Upper lobe of right lung (tissue), 1 donor: ENCODE results near the gene XPC. TPM values are rescaled to one million over a fixed set of nuclear protein-coding genes. Genes with fewer than 3 reads are reported as not detected.
"Not testable (repeated sequence)": the region's sequence is repeated elsewhere in the genome, so short reads cannot be mapped to it uniquely, and the experiment has no call there.

Source experiments
- ATAC-seq: fragments of 200-7000 bp; cut with Tn5 transposase; one replicate; pipeline ENCODE4 v1.9.1; 2020; ENCODE audit warnings: mild to moderate bottlenecking, moderate library complexity
- DNase-seq: peaks from one replicate; pipeline ENCODE4 v3.0.0-alpha.2; 2020
- H3K27ac ChIP-seq: fragments of 200-600 bp; one replicate; pipeline ENCODE4 v1.8.0; 2022
- H3K27me3 ChIP-seq: fragments of 200-600 bp; one replicate; pipeline ENCODE4 v1.8.0; 2022; ENCODE audit warnings: mild to moderate bottlenecking
- H3K36me3 ChIP-seq: fragments of 200-600 bp; one replicate; pipeline ENCODE4 v1.8.0; 2022
- H3K4me1 ChIP-seq: fragments of 200-600 bp; one replicate; pipeline ENCODE4 v1.8.0; 2022
- H3K4me3 ChIP-seq: fragments of 200-600 bp; one replicate; pipeline ENCODE4 v1.8.0; 2022; ENCODE audit warnings: mild to moderate bottlenecking
- H3K9me3 ChIP-seq: fragments of 200-600 bp; one replicate; pipeline ENCODE4 v1.8.0; 2022
- CTCF ChIP-seq: fragments of 200-600 bp; IDR thresholded peaks from one replicate; pipeline ENCODE4 v1.8.0; 2022; ENCODE audit warnings: antibody characterized with exemption
- intact Hi-C: fragments of 100-400 bp; cut with DNase I; formaldehyde crosslinking; loops from one replicate; pipeline ENCODE4 v1.11.0; 2022
- total RNA-seq: library from RNA; stranded (reverse); fragmentation: NEBNext Ultra II Directional; extraction: Animal tissue kit (Norgen Biotek cat#: 25700); gene quantifications from one replicate; pipeline ENCODE4 v1.2.1, GENCODE V29; 2021
- donor health status: DM: no; HTN: yes; CAD: no; lungs with severe emphysema.

The XPC gene
- total RNA-seq, 1 donor from 2014 or later: 36.1 TPM

- no peak for TF ChIP-seq CTCF
- no peak for DNase-seq
- Histone ChIP-seq H3K9me3 (no peaks in the 10 kb centered on the region), H3K4me3 (no peak overlapping the region), H3K36me3 (peaks cover 48% of the 10 kb centered on the region), H3K27ac (no peak overlapping the region), H3K4me1 (no peaks in the 10 kb centered on the region), H3K27me3 (no peaks in the 10 kb centered on the region)
- ATAC-seq: no peak
- intact Hi-C loops: no loop called here
These were observed 67.7 kb downstream of the XPC start for GRCh38 chr3:14110699-14111098.

- H3K27me3 ChIP-seq, H3K4me1 ChIP-seq, H3K27ac ChIP-seq, DNase-seq, ATAC-seq, intact Hi-C loops, H3K4me3 ChIP-seq, H3K9me3 ChIP-seq: not testable (repeated sequence)
- H3K36me3 ChIP-seq: peaks cover 39% of the 10 kb centered on the region
These were observed 68.6 kb downstream of the XPC start for GRCh38 chr3:14109821-14110220.

- Histone ChIP-seq H3K27me3 (no peaks in the 10 kb centered on the region), H3K36me3 (no peaks in the 10 kb centered on the region), H3K4me1 (no peaks in the 10 kb centered on the region), H3K4me3 (no peak overlapping the region), H3K27ac (no peak overlapping the region), H3K9me3 (no peaks in the 10 kb centered on the region)
- ATAC-seq: no peak
- DNase-seq: no peak
- TF ChIP-seq CTCF: no peak
- intact Hi-C loops: no loop called here
These were observed 80.6 kb downstream of the XPC start for GRCh38 chr3:14097616-14098391.

- TF ChIP-seq CTCF: no peak
- ATAC-seq (no peak), DNase-seq (no peak)
- H3K4me1 ChIP-seq: no peaks in the 10 kb centered on the region
- no peaks in the 10 kb centered on the region for H3K9me3 ChIP-seq
- intact Hi-C loops: no loop called here
- no peak overlapping the region for H3K27ac ChIP-seq
- no peaks in the 10 kb centered on the region for H3K36me3 ChIP-seq
- no peaks in the 10 kb centered on the region for H3K27me3 ChIP-seq
- H3K4me3 ChIP-seq: no peak overlapping the region
These were observed 81.7 kb downstream of the XPC start for GRCh38 chr3:14096742-14097141.

Other genes starting within 250 kb of the XPC start
- gene CHCHD4, start 53.7 kb downstream of the XPC start, total RNA-seq: 12.0 TPM
- gene TMEM43, start 53.5 kb downstream of the XPC start, total RNA-seq: 86.3 TPM
- gene LSM3, start 216 bp upstream of the XPC start, total RNA-seq: 8.8 TPM
- 54.3 TPM for gene SLC6A6, start 224.0 kb upstream of the XPC start, total RNA-seq